PC-3 (cell line): ENCODE measurements around the gene LMBR1. TPM values are rescaled to one million over a fixed set of nuclear protein-coding genes. Genes with fewer than 3 reads are reported as not detected.
A peak's percentile ranks its signal among the peaks of the same experiment; 100 is the strongest.
"Not testable (repeated sequence)": the region's sequence is repeated elsewhere in the genome, so short reads cannot be mapped to it uniquely, and the experiment has no call there.

Experiments used
- ATAC-seq: fragments of 200-7000 bp; cut with Tn5 transposase; 2 replicates; pipeline ENCODE4 v1.9.1; 2020; ENCODE audit warnings: mild to moderate bottlenecking, moderate library complexity
- BruUV-seq: library from RNA; stranded (reverse); fragments of 400-500 nt; replicated peaks from 2 replicates; lab custom pipeline; 2021; lab: Mats Ljungman, UMichigan
- CTCF ChIA-PET: fragments of 300-600 bp; sonication (Branson Sonifier 250); formaldehyde crosslinking; loops from one replicate; lab custom pipeline; 2022; ENCODE audit warnings: antibody characterized with exemption; lab: Charles Lee
- POLR2A ChIA-PET: fragments of 300-600 bp; sonication (Branson Sonifier 250); formaldehyde crosslinking; loops from one replicate; lab custom pipeline; 2022; ENCODE audit warnings: antibody characterized with exemption; ENCODE audit not compliant: unreplicated experiment; lab: Charles Lee
- DNase-seq: peaks from one replicate; pipeline ENCODE4 v3.0.0-alpha.2; 2015
- H2AFZ ChIP-seq: fragments of 300-600 bp; sonication (generic); 2 replicates; pipeline ENCODE4 v1.6.0; 2016; ENCODE audit warnings: antibody characterized with exemption, low read length
- H3F3A ChIP-seq: fragments of 300-600 bp; sonication (generic); one replicate; pipeline ENCODE4 v1.6.0; 2017; ENCODE audit warnings: antibody characterized with exemption, low read length, control low read depth, mild to moderate bottlenecking; ENCODE audit not compliant: unreplicated experiment
- H3K27ac ChIP-seq: fragments of 300-600 bp; sonication (generic); 2 replicates; pipeline ENCODE4 v1.5.1; 2016; ENCODE audit warnings: mild to moderate bottlenecking, low read length
- H3K27me3 ChIP-seq: fragments of 300-600 bp; sonication (generic); 2 replicates; pipeline ENCODE4 v1.6.1; 2016; ENCODE audit warnings: low read length, mixed read lengths
- H3K36me3 ChIP-seq: fragments of 300-600 bp; sonication (generic); 2 replicates; pipeline ENCODE4 v1.6.1; 2016; ENCODE audit warnings: low read depth, mixed run types, low read length, mixed read lengths
- H3K4me1 ChIP-seq: fragments of 300-600 bp; sonication (generic); 2 replicates; pipeline ENCODE4 v1.5.1; 2016; ENCODE audit warnings: low read length; ENCODE audit not compliant: insufficient read depth
- H3K4me2 ChIP-seq: fragments of 300-600 bp; sonication (generic); 2 replicates; pipeline ENCODE4 v1.6.0; 2016; ENCODE audit warnings: low read length
- H3K4me3 ChIP-seq: fragments of 300-600 bp; sonication (generic); 2 replicates; pipeline ENCODE4 v1.5.1; 2016; ENCODE audit warnings: mild to moderate bottlenecking, low read length, mixed read lengths
- H3K79me2 ChIP-seq: fragments of 300-600 bp; sonication (generic); 2 replicates; pipeline ENCODE4 v1.6.1; 2017; ENCODE audit warnings: low read length, mixed read lengths
- H3K9ac ChIP-seq: fragments of 300-600 bp; sonication (generic); 2 replicates; pipeline ENCODE4 v1.6.0; 2016; ENCODE audit warnings: mild to moderate bottlenecking, low read length
- H3K9me2 ChIP-seq: fragments of 300-600 bp; sonication (generic); replicated peaks from 2 replicates; pipeline ENCODE4 v1.6.1; 2016; ENCODE audit warnings: mixed run types, low read length, mixed read lengths
- H3K9me3 ChIP-seq: fragments of 300-600 bp; sonication (generic); 2 replicates; pipeline ENCODE4 v1.6.1; 2016; ENCODE audit warnings: low read length, mixed read lengths
- H4K20me1 ChIP-seq: fragments of 300-600 bp; sonication (generic); 2 replicates; pipeline ENCODE4 v1.6.1; 2016; ENCODE audit warnings: low read length, mixed read lengths
- EZH2 ChIP-seq: fragments of 300-600 bp; sonication (generic); IDR thresholded peaks from one replicate; pipeline ENCODE4 v1.6.1; 2017; ENCODE audit warnings: antibody characterized with exemption, mild to moderate bottlenecking, low read length; ENCODE audit not compliant: unreplicated experiment
- EZH2phosphoT487 ChIP-seq: fragments of 300-600 bp; sonication (generic); IDR thresholded peaks from 2 replicates; pipeline ENCODE4 v1.6.1; 2018; ENCODE audit warnings: mild to moderate bottlenecking, antibody characterized with exemption, low read length, borderline replicate concordance
- intact Hi-C: fragments of 100-400 bp; cut with micrococcal nuclease; formaldehyde crosslinking; loops from 2 replicates; pipeline ENCODE4 v1.9.0; 2023
- total RNA-seq: library from RNA; depleted of rRNA; stranded (reverse); fragments of >200 nt; gene quantifications from 2 replicates; pipeline ENCODE4 v1.2.3, GENCODE V29; 2014
- TF ChIP-seq, protein P1 (sequence below): fragments of 300-600 bp; sonication (generic); conservative IDR thresholded peaks from 2 replicates; pipeline ENCODE4 v1.5.1; 2017; ENCODE audit warnings: antibody characterized with exemption, low read depth, mild to moderate bottlenecking, low read length

LMBR1 gene
- total RNA-seq, 1 experiment from 2014 or later = 61.7 TPM

DNA sequence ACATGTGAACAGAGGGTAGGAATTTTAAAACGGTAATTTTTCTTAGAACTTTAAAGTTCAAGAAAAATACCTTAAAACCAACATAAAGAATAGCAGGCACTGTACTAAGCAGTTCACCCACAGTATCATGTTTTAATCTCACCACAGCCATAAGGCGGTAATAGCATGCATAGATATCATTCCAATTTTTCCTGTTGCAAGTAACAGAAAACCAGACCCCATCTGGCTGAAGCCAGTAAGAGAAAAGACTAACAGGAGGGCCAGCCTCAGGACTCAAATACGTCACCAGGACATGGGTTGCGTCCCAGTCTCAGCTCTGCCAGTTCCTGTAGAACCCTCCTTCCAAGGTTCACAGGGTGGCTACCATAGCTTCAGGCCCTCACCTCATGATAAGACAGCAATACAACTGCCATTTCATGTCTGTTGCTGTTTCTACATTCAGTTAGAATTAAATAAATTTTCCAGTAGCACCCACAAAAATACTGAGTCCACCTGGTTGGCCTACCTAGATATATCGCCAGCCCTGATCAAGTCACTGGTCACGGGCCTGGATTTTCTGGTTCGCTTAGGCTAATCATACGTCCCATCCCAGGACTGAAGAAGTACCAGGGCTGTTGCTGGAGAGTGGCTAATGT lies 254.4 kb downstream of the LMBR1 start:
- peaks cover 16% of the 10 kb centered on the region for H3K4me1 ChIP-seq
- CTCF ChIA-PET = no interaction called here
- no peaks in the 10 kb centered on the region for H4K20me1 ChIP-seq
- peak overlapping the region; percentile 9; the same call in 1 of the 2 replicates for H3K4me2 ChIP-seq
- POLR2A ChIA-PET = no interaction called here
- intact Hi-C loops = no loop called here
- H3K79me2 ChIP-seq = peaks cover 6% of the 10 kb centered on the region; the same call in 1 of the 2 replicates
- H3K4me3 ChIP-seq = no peak overlapping the region
- no peaks in the 10 kb centered on the region for H3F3A ChIP-seq
- ATAC-seq (no peak), DNase-seq (no peak)
- TF ChIP-seq, protein P1, sequence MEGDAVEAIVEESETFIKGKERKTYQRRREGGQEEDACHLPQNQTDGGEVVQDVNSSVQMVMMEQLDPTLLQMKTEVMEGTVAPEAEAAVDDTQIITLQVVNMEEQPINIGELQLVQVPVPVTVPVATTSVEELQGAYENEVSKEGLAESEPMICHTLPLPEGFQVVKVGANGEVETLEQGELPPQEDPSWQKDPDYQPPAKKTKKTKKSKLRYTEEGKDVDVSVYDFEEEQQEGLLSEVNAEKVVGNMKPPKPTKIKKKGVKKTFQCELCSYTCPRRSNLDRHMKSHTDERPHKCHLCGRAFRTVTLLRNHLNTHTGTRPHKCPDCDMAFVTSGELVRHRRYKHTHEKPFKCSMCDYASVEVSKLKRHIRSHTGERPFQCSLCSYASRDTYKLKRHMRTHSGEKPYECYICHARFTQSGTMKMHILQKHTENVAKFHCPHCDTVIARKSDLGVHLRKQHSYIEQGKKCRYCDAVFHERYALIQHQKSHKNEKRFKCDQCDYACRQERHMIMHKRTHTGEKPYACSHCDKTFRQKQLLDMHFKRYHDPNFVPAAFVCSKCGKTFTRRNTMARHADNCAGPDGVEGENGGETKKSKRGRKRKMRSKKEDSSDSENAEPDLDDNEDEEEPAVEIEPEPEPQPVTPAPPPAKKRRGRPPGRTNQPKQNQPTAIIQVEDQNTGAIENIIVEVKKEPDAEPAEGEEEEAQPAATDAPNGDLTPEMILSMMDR = no peak
- TF ChIP-seq EZH2 (no peak), EZH2phosphoT487 (no peak)
- H3K9me2 ChIP-seq = no peaks in the 10 kb centered on the region
- H3K36me3 ChIP-seq = no peaks in the 10 kb centered on the region
- no peak overlapping the region for H2AFZ ChIP-seq
- H3K27me3 ChIP-seq = no peaks in the 10 kb centered on the region
- no peak overlapping the region for H3K27ac ChIP-seq
- no peaks in the 10 kb centered on the region for H3K9me3 ChIP-seq
- H3K9ac ChIP-seq = no peak overlapping the region
- no TSS peak for BruUV-seq

GRCh38 chr7:156637093-156637492 lies 255.9 kb downstream of the LMBR1 start:
- CTCF ChIA-PET = interaction anchor here (0.6 kb wide), 1 partner anchor 972 kb away, joined by 4 read pairs; no protein-coding TSS in a partner anchor
- H3K36me3 ChIP-seq, BruUV-seq, H3F3A ChIP-seq, intact Hi-C loops, H3K9ac ChIP-seq, H3K4me3 ChIP-seq, H3K27me3 ChIP-seq, H3K9me3 ChIP-seq, DNase-seq, ATAC-seq, POLR2A ChIA-PET, H2AFZ ChIP-seq, H3K9me2 ChIP-seq, H3K27ac ChIP-seq, H3K79me2 ChIP-seq, H3K4me2 ChIP-seq, H4K20me1 ChIP-seq: not testable (repeated sequence)
- H3K4me1 ChIP-seq = peaks cover 16% of the 10 kb centered on the region

DNA sequence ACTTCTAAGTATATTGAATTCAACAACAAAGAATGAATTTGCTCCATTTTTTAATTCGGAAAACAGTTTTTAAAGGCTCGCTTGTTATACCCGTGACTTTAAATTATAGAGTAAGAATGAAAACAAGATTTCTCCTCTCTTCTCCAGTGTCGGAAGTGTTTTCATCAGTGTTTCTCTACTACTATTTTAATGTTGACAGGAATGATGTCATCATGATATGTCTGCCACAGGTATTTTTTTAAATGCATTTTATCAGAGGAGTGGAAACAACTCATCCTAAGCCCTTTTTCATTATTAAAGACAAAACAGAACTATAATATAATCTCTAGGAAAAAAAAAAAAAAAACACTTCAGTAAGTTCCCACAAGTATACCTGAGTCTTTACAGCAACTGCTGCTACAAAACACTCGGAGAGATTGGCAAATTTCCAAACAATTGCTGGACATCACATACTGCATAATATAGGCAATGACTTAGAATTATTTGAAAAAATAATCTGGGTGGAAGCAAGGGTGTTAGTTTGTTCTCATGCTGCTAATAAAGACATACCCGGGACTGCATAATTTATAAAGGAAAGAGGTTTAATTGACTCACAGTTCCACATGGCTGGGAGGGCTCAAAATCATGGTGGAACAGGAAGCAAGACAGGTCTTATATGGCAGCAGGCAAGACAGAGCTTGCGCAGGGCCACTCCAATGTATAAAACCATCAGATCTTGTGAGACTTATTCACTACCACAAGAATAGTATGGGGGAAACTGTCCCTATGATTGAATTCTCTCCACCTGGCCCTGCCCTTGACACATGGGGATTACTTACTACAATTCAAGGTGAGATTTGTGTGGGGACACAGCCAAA lies 257.2 kb downstream of the LMBR1 start:
- Histone ChIP-seq H3K4me2 (no peak overlapping the region), H3K27me3 (no peaks in the 10 kb centered on the region), H3K9ac (no peak overlapping the region), H3K79me2 (peaks cover 6% of the 10 kb centered on the region; the same call in 1 of the 2 replicates), H3K36me3 (no peaks in the 10 kb centered on the region), H2AFZ (no peak overlapping the region), H3K27ac (no peak overlapping the region), H3F3A (no peaks in the 10 kb centered on the region), H3K9me3 (no peaks in the 10 kb centered on the region), H3K4me1 (peaks cover 6% of the 10 kb centered on the region), H4K20me1 (no peaks in the 10 kb centered on the region), H3K4me3 (no peak overlapping the region), H3K9me2 (no peaks in the 10 kb centered on the region)
- intact Hi-C loops = no loop called here
- ATAC-seq (no peak), DNase-seq (no peak)
- no TSS peak for BruUV-seq
- TF ChIP-seq EZH2 (no peak), EZH2phosphoT487 (no peak)
- TF ChIP-seq, protein P1 = no peak
- ChIA-PET CTCF (no interaction called here), POLR2A (no interaction called here)
